PC-3 (cell line): ENCODE data around the gene PTPN5.

Experiments used
- EZH2 ChIP-seq: fragments of 300-600 bp; sonication (generic); IDR thresholded peaks from one replicate; pipeline ENCODE4 v1.6.1; 2017; ENCODE audit warnings: antibody characterized with exemption, mild to moderate bottlenecking, low read length; ENCODE audit not compliant: unreplicated experiment
- EZH2phosphoT487 ChIP-seq: fragments of 300-600 bp; sonication (generic); IDR thresholded peaks from 2 replicates; pipeline ENCODE4 v1.6.1; 2018; ENCODE audit warnings: mild to moderate bottlenecking, antibody characterized with exemption, low read length, borderline replicate concordance
- TF ChIP-seq, protein P1 (sequence below): fragments of 300-600 bp; sonication (generic); conservative IDR thresholded peaks from 2 replicates; pipeline ENCODE4 v1.5.1; 2017; ENCODE audit warnings: antibody characterized with exemption, low read depth, mild to moderate bottlenecking, low read length

DNA sequence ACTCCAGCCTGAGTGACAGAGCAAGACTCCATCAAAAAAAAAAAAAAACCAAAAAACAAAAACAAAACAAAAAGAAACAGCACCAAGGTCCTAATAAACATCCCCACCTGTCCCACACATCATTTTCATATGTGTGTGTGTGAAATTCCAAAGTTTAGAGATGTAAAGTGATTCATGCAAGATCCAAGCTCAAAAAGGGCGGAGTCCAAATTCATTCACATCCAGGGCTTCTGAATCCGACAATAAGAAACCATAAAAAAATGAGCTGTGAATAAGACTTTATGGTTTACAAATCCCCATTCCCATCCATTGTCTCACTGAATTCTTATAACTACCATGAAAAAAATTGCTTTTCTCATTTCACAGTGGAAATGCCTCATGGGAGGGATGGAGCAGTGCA lies 34.7 kb downstream of the PTPN5 start:
- no peak for TF ChIP-seq EZH2phosphoT487
- TF ChIP-seq, protein P1, sequence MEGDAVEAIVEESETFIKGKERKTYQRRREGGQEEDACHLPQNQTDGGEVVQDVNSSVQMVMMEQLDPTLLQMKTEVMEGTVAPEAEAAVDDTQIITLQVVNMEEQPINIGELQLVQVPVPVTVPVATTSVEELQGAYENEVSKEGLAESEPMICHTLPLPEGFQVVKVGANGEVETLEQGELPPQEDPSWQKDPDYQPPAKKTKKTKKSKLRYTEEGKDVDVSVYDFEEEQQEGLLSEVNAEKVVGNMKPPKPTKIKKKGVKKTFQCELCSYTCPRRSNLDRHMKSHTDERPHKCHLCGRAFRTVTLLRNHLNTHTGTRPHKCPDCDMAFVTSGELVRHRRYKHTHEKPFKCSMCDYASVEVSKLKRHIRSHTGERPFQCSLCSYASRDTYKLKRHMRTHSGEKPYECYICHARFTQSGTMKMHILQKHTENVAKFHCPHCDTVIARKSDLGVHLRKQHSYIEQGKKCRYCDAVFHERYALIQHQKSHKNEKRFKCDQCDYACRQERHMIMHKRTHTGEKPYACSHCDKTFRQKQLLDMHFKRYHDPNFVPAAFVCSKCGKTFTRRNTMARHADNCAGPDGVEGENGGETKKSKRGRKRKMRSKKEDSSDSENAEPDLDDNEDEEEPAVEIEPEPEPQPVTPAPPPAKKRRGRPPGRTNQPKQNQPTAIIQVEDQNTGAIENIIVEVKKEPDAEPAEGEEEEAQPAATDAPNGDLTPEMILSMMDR, result no peak
- TF ChIP-seq EZH2, result no peak
